Activated B cell treated with CpG ODN at 0.5 μM for 24 hours (primary cell): ENCODE measurements around the gene METTL21A. TPM values are rescaled to one million over a fixed set of nuclear protein-coding genes. Genes with fewer than 3 reads are reported as not detected.

ENCODE experiments used
- ATAC-seq: fragments of 200-7000 bp; cut with Tn5 transposase; one replicate; pipeline ENCODE4 v1.10.0; 2021; ENCODE audit warnings: low read depth, mild to moderate bottlenecking, moderate library complexity
- CTCF ChIA-PET: fragments of 350-600 bp; sonication (Branson Sonifier 250); formaldehyde crosslinking; loops from one replicate; lab custom pipeline; 2021; ENCODE audit warnings: antibody characterized with exemption; lab: Charles Lee
- POLR2A ChIA-PET: fragments of 350-600 bp; sonication (Branson Sonifier 250); formaldehyde crosslinking; loops from one replicate; lab custom pipeline; 2021; ENCODE audit warnings: antibody characterized with exemption; lab: Charles Lee
- DNase-seq: peaks from one replicate; pipeline ENCODE4 v3.0.0; 2022
- H3K27ac Mint-ChIP-seq: one replicate; pipeline ENCODE4 v1.8.0; 2020; ENCODE audit warnings: mixed read lengths
- H3K27me3 Mint-ChIP-seq: one replicate; pipeline ENCODE4 v1.8.0; 2021; ENCODE audit warnings: mixed read lengths
- H3K36me3 Mint-ChIP-seq: one replicate; pipeline ENCODE4 v1.8.0; 2021; ENCODE audit warnings: low read depth, mixed read lengths
- H3K4me1 Mint-ChIP-seq: one replicate; pipeline ENCODE4 v1.8.0; 2021; ENCODE audit warnings: mixed read lengths
- H3K4me3 Mint-ChIP-seq: one replicate; pipeline ENCODE4 v1.8.0; 2020; ENCODE audit warnings: mild to moderate bottlenecking, mixed read lengths
- H3K9me3 Mint-ChIP-seq: one replicate; pipeline ENCODE4 v1.8.0; 2020; ENCODE audit warnings: mixed read lengths
- intact Hi-C: fragments of 100-400 bp; cut with micrococcal nuclease; formaldehyde crosslinking; loops from one replicate; pipeline ENCODE4 v1.15.1; 2024
- total RNA-seq: library from RNA; stranded (reverse); gene quantifications from 2 replicates; pipeline ENCODE4 v1.2.3, GENCODE V29; 2022
- TF ChIP-seq, protein P1 (sequence below): fragments of 200-600 bp; IDR thresholded peaks from one replicate; pipeline ENCODE4 v1.8.0; 2022; ENCODE audit warnings: antibody characterized with exemption, mild to moderate bottlenecking

The METTL21A gene
- total RNA-seq, 1 donor from 2014 or later: 34.3 TPM

DNA sequence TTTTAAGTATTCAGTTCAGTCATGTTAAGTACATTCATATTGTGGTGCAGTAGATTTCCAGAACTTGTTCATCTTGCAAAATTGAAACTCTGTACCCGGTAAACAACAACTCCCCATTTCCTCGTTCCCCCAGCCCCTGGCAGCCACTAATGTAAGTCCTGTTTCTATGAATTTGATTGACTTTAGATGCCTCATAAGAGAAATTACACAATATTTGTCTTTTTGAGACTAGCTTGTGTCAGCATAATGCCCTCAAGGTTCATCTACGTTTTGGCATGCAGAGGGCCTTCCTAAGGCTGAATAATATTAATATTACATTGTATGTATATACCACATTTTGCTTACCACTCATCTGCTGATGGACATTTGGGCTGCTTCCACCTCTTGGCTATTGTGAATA, 30.9 kb downstream of the METTL21A start:
- ChIA-PET CTCF (no interaction called here), POLR2A (interaction anchor here (1.2 kb wide), 1 partner anchor 63 kb away, joined by 3 read pairs; no protein-coding TSS in a partner anchor)
- intact Hi-C loops: no loop called here
- peaks cover 9% of the 10 kb centered on the region for H3K4me1 Mint-ChIP-seq
- peaks cover 73% of the 10 kb centered on the region for H3K36me3 Mint-ChIP-seq
- no peaks in the 10 kb centered on the region for H3K27me3 Mint-ChIP-seq
- peaks cover 5% of the 10 kb centered on the region for H3K9me3 Mint-ChIP-seq
- H3K4me3 Mint-ChIP-seq: no peak overlapping the region
- H3K27ac Mint-ChIP-seq: peak overlapping the region; percentile 63
- no peak for ATAC-seq
- TF ChIP-seq, protein P1, sequence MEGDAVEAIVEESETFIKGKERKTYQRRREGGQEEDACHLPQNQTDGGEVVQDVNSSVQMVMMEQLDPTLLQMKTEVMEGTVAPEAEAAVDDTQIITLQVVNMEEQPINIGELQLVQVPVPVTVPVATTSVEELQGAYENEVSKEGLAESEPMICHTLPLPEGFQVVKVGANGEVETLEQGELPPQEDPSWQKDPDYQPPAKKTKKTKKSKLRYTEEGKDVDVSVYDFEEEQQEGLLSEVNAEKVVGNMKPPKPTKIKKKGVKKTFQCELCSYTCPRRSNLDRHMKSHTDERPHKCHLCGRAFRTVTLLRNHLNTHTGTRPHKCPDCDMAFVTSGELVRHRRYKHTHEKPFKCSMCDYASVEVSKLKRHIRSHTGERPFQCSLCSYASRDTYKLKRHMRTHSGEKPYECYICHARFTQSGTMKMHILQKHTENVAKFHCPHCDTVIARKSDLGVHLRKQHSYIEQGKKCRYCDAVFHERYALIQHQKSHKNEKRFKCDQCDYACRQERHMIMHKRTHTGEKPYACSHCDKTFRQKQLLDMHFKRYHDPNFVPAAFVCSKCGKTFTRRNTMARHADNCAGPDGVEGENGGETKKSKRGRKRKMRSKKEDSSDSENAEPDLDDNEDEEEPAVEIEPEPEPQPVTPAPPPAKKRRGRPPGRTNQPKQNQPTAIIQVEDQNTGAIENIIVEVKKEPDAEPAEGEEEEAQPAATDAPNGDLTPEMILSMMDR: no peak
- DNase-seq: no peak

GRCh38 chr2:207593277-207593676, 31.9 kb downstream of the METTL21A start:
- Mint-ChIP-seq H3K4me1 (peaks cover 15% of the 10 kb centered on the region), H3K27ac (no peak overlapping the region), H3K36me3 (peaks cover 79% of the 10 kb centered on the region), H3K4me3 (no peak overlapping the region), H3K27me3 (no peaks in the 10 kb centered on the region), H3K9me3 (peaks cover 11% of the 10 kb centered on the region)
- ChIA-PET POLR2A (interaction anchor here (0.7 kb wide), 1 partner anchor 1509 kb away, joined by 3 read pairs; no protein-coding TSS in a partner anchor), CTCF (no interaction called here)
- no peak for DNase-seq
- intact Hi-C loops: no loop called here
- TF ChIP-seq, protein P1: no peak
- ATAC-seq: no peak

- ChIA-PET POLR2A (no interaction called here), CTCF (no interaction called here)
- H3K9me3 Mint-ChIP-seq: peaks cover 11% of the 10 kb centered on the region
Measured at GRCh38 chr2:207589143-207589542, 36.1 kb downstream of the METTL21A start.

GRCh38 chr2:207587305-207587704, 37.9 kb downstream of the METTL21A start:
- DNase-seq: no peak
- intact Hi-C loops: loop anchor here (5.0 kb wide), 1 partner anchor 35 kb away; no protein-coding TSS in a partner anchor
- H3K36me3 Mint-ChIP-seq: peaks cover 91% of the 10 kb centered on the region
- CTCF ChIA-PET: no interaction called here
- H3K4me3 Mint-ChIP-seq: no peak overlapping the region
- ATAC-seq: no peak
- H3K27me3 Mint-ChIP-seq: no peaks in the 10 kb centered on the region
- POLR2A ChIA-PET: interaction anchor here (0.7 kb wide), 1 partner anchor 1498 kb away, joined by 5 read pairs; no protein-coding TSS in a partner anchor
- H3K9me3 Mint-ChIP-seq: peaks cover 8% of the 10 kb centered on the region
- TF ChIP-seq, protein P1: no peak
- H3K4me1 Mint-ChIP-seq: peaks cover 7% of the 10 kb centered on the region
- H3K27ac Mint-ChIP-seq: peak overlapping the region; percentile 0

More at GRCh38 chr2:207589143-207589542, 36.1 kb downstream of the METTL21A start:
- Mint-ChIP-seq H3K36me3 (peaks cover 88% of the 10 kb centered on the region), H3K4me3 (no peak overlapping the region), H3K27ac (no peak overlapping the region), H3K27me3 (no peaks in the 10 kb centered on the region), H3K4me1 (peaks cover 7% of the 10 kb centered on the region)
- TF ChIP-seq, protein P1: no peak
- ATAC-seq (no peak), DNase-seq (no peak)
- intact Hi-C loops: loop anchor here (5.0 kb wide), 1 partner anchor 33 kb away; no protein-coding TSS in a partner anchor

DNA sequence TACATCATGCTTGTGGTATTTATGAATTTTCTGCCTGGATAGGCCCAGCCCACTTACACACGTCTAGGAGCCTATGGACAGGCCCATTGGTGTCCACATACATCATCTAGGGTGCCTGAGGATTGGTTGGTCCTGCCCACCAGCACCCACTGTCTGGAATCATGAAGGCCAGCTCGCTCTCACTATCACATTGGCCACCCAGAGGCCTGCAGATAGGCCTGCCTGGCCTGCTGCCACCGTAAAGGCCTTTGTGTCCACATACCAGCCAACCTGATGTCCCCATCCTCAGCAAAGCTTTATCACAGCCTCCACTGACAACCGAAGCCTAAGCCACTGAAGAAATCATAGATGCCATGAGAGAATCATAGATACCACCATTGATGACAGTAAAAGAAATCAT, 40.2 kb downstream of the METTL21A start:
- H3K4me3 Mint-ChIP-seq: no peak overlapping the region
- intact Hi-C loops: loop anchor here (5.0 kb wide), 1 partner anchor 37 kb away; no protein-coding TSS in a partner anchor
- H3K4me1 Mint-ChIP-seq: peaks cover 7% of the 10 kb centered on the region
- CTCF ChIA-PET: no interaction called here
- peaks cover 6% of the 10 kb centered on the region for H3K9me3 Mint-ChIP-seq
- no peak overlapping the region for H3K27ac Mint-ChIP-seq
- no peak for ATAC-seq
- DNase-seq: no peak
- POLR2A ChIA-PET: interaction anchor here (0.5 to 1.5 kb wide), 2 partner anchors 41 to 387 kb away, joined by 3 to 6 read pairs; no protein-coding TSS in a partner anchor
- TF ChIP-seq, protein P1: no peak
- no peaks in the 10 kb centered on the region for H3K27me3 Mint-ChIP-seq
- peaks cover 87% of the 10 kb centered on the region for H3K36me3 Mint-ChIP-seq
